Transverse colon (tissue), 4 donors: ENCODE results near the gene MGAT2.

Source experiments
- EP300 ChIP-seq: sonication (generic); formaldehyde crosslinking; IDR thresholded peaks from one replicate; pipeline ENCODE4 v1.6.1; 2017; ENCODE audit warnings: antibody characterized with exemption, low read depth
- POLR2A ChIP-seq: fragments of 450-650 bp; IDR thresholded peaks from one replicate; pipeline ENCODE4 v1.6.1; 2016; ENCODE audit warnings: antibody characterized with exemption, mild to moderate bottlenecking, moderate library complexity
- POLR2AphosphoS5 ChIP-seq, 3 donors: sonication (generic); formaldehyde crosslinking; IDR thresholded peaks; one replicate each; pipeline ENCODE4 v1.6.1; 2016; ENCODE audit warnings: antibody characterized with exemption in 3 of 3
- TF ChIP-seq, protein P1 (sequence below), 5 experiments: fragments of 200-600 bp in 3 of 5; fragments of 450-650 bp in 2 of 5; sonication (generic) in 3 of 5; IDR thresholded peaks; 1 replicate in 2 of 5; 2 replicates in 3 of 5; pipeline ENCODE4 v1.5.1; 2016 to 2017; ENCODE audit warnings: antibody characterized with exemption in 5 of 5, inconsistent platforms in 3 of 5, mild to moderate bottlenecking in 2 of 5, moderate library complexity in 1 of 5

DNA sequence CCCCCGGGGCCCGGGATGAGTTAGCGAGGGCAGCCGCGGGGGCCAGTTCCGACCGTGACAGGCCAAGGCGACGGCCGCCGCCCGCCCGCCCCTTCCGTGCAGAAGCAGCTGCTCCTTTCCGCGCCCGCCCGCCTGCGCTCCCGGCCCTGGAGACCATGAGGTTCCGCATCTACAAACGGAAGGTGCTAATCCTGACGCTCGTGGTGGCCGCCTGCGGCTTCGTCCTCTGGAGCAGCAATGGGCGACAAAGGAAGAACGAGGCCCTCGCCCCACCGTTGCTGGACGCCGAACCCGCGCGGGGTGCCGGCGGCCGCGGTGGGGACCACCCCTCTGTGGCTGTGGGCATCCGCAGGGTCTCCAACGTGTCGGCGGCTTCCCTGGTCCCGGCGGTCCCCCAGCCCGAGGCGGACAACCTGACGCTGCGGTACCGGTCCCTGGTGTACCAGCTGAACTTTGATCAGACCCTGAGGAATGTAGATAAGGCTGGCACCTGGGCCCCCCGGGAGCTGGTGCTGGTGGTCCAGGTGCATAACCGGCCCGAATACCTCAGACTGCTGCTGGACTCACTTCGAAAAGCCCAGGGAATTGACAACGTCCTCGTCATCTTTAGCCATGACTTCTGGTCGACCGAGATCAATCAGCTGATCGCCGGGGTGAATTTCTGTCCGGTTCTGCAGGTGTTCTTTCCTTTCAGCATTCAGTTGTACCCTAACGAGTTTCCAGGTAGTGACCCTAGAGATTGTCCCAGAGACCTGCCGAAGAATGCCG lies 699 bp downstream of the MGAT2 start:
- TF ChIP-seq, protein P1, sequence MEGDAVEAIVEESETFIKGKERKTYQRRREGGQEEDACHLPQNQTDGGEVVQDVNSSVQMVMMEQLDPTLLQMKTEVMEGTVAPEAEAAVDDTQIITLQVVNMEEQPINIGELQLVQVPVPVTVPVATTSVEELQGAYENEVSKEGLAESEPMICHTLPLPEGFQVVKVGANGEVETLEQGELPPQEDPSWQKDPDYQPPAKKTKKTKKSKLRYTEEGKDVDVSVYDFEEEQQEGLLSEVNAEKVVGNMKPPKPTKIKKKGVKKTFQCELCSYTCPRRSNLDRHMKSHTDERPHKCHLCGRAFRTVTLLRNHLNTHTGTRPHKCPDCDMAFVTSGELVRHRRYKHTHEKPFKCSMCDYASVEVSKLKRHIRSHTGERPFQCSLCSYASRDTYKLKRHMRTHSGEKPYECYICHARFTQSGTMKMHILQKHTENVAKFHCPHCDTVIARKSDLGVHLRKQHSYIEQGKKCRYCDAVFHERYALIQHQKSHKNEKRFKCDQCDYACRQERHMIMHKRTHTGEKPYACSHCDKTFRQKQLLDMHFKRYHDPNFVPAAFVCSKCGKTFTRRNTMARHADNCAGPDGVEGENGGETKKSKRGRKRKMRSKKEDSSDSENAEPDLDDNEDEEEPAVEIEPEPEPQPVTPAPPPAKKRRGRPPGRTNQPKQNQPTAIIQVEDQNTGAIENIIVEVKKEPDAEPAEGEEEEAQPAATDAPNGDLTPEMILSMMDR (IDR thresholded peaks at IDR 0.05) = peak in 1 of 5 experiments; percentile 3
- TF ChIP-seq POLR2A = no peak
- no peak for TF ChIP-seq POLR2AphosphoS5 (IDR thresholded peaks at IDR 0.05)
- TF ChIP-seq EP300 = no peak
